NB4 (cell line): Measurements from ENCODE around the gene FBXL22.

Experiments used
- DNase-seq: peaks from one replicate; pipeline ENCODE4 v3.0.0; 2010; ENCODE audit warnings: low read depth
- H3K4me3 ChIP-seq: one replicate; pipeline ENCODE4 v1.5.1; 2011; ENCODE audit warnings: mild to moderate bottlenecking, low read depth, low read length, moderate library complexity
- MYC ChIP-seq: IDR thresholded peaks from 2 replicates; pipeline ENCODE4 v1.6.1; 2011; ENCODE audit warnings: low read depth, low read length
- POLR2A ChIP-seq: IDR thresholded peaks from 2 replicates; pipeline ENCODE4 v1.6.1; 2011; ENCODE audit warnings: mild to moderate bottlenecking; ENCODE audit not compliant: insufficient read length; ENCODE audit errors: extremely low read depth
- TF ChIP-seq, protein P1 (sequence below): IDR thresholded peaks from one replicate; pipeline ENCODE4 v1.5.1; 2012; ENCODE audit warnings: low read depth, low read length
- TF ChIP-seq, protein P2 (sequence below): IDR thresholded peaks from 2 replicates; pipeline ENCODE4 v1.6.1; 2011; ENCODE audit warnings: low read depth, low read length

The FBXL22 gene

DNA sequence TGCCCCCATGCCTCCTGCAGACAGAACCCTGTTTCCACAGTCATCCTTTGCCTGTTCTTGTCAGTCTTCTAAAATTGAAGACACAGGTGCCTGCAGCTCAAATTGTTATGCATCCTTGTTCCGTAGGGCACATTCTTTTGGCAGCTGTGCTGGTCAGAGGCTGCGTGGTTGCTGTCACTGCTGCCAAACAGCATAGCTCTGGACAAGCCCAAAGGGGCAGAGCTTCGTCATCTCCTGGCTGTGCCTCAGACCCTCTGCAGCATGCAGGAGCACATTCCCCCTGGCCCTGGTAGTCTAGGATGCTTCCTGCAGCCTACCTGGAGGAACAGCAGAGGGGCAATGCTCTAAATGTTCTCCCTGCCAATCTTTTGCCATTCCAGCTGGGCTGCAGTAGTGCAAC, 2.1 kb upstream of the FBXL22 start:
- DNase-seq: no peak
- TF ChIP-seq, protein P1, sequence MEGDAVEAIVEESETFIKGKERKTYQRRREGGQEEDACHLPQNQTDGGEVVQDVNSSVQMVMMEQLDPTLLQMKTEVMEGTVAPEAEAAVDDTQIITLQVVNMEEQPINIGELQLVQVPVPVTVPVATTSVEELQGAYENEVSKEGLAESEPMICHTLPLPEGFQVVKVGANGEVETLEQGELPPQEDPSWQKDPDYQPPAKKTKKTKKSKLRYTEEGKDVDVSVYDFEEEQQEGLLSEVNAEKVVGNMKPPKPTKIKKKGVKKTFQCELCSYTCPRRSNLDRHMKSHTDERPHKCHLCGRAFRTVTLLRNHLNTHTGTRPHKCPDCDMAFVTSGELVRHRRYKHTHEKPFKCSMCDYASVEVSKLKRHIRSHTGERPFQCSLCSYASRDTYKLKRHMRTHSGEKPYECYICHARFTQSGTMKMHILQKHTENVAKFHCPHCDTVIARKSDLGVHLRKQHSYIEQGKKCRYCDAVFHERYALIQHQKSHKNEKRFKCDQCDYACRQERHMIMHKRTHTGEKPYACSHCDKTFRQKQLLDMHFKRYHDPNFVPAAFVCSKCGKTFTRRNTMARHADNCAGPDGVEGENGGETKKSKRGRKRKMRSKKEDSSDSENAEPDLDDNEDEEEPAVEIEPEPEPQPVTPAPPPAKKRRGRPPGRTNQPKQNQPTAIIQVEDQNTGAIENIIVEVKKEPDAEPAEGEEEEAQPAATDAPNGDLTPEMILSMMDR: no peak
- no peak for TF ChIP-seq MYC
- TF ChIP-seq POLR2A: no peak
- TF ChIP-seq, protein P2, sequence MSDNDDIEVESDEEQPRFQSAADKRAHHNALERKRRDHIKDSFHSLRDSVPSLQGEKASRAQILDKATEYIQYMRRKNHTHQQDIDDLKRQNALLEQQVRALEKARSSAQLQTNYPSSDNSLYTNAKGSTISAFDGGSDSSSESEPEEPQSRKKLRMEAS: no peak
- no peak overlapping the region for H3K4me3 ChIP-seq

DNA sequence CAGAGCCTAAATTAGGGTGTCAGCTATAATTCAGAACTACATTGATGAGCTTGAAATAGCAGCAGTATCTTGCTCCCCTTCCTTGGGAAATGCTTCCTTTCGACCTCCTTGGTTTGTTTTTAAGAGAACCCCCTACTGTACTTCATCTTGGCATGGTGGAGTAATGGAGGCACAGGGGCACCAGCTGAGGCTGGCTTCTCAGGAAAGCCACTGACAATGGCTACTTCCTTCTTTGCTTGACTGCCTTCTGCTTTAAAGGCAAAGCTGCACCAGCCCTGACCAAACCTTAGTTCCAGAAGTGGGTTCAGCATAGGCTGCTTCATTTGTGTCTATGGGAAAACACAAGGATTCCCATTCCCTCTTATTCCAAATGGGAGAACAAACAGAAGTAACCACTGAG, 1.5 kb upstream of the FBXL22 start:
- TF ChIP-seq MYC (no peak), POLR2A (no peak)
- TF ChIP-seq, protein P2: no peak
- TF ChIP-seq, protein P1: no peak
- no peak overlapping the region for H3K4me3 ChIP-seq
- DNase-seq: no peak

DNA sequence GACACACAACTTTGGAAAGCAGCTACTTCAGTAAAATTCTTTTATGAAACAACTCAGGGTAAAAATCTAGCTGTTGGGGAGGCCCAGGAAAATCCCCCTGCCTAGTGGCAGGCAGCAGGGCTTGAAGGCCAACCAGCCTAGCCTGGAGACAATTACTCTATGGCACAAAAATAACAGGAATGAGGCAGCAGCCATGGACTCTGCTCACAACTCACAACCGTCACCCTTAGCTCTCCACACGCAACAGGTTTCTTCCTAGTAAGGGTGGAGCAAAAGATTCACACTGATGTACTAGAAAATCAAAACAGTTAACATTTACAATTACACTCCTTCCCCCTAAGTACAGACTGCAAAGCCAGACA, 530 bp upstream of the FBXL22 start:
- DNase-seq: no peak
- H3K4me3 ChIP-seq: no peak overlapping the region
- TF ChIP-seq, protein P2: no peak
- no peak for TF ChIP-seq POLR2A
- TF ChIP-seq, protein P1: no peak
- no peak for TF ChIP-seq MYC

DNA sequence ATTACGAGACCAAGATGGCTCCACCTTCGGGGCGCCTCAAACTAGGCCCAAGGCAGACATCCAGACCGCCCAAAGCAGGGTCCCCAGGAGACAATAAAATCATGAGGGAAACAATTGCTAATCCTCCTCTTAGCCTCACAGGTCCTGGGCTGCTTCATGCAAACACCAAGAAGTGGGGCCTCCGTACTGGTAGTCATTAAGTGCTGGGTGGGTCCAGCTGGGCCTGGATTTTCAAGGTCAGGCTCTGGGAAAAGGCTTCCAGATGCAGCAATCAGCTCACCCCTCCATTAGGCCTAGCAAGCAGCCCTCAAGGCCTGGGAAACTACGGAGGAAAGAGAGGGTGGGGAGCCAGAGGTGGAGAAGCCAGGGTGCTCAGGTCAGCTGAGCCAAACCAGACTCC, 634 bp downstream of the FBXL22 start:
- TF ChIP-seq POLR2A: no peak
- TF ChIP-seq, protein P1: no peak
- no peak for TF ChIP-seq MYC
- TF ChIP-seq, protein P2: no peak
- H3K4me3 ChIP-seq: no peak overlapping the region
- DNase-seq: no peak

DNA sequence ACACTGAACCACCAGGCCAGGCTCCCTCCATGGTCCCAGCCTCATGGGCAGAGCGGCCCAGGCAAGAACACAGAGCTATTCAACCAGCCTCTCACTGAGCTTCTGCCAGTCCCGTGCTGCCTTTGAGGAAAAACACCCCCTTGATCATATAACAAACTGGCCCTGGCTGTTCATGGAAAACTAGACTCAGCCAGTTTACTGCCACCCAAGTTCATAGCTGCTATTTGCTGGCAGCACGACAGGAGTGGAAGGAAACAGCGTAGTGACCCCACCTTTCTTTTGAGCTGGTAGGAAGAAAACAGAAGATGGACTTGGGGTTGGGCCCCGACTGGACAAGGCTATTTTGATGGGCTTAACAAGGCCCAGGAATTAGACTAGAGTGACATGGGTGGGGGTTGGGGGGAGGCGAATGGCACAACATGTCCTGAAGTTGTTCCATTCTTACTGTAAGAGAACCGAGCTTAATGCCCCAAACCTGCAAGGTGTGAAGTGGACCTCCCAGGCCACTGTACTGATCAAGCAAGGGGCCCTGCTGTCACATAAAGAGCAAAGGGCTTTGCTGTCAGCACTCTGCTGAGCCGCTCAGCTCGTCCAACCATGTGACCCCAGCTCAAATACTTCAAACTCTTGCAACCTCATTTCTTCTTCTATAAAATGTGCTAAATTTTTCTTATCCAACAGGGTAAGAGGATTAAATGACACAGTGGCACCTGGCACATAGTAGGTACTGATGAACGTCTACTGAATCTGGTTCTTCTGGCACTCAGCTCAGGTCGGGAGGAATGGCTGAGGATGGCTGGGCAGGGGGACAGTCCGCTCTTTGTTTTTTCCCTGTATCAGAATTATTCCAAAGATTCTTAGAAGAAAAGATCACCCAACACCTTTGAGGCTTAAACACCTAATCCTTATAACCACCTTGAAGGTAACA, 1.6 kb downstream of the FBXL22 start:
- no peak overlapping the region for H3K4me3 ChIP-seq

More for the DNA sequence above, 1.6 kb downstream of the FBXL22 start:
- TF ChIP-seq, protein P2: no peak
- TF ChIP-seq, protein P1: no peak
- no peak for TF ChIP-seq MYC
- no peak for TF ChIP-seq POLR2A
- no peak for DNase-seq
